Measurements from ENCODE around the gene RNF14.

Gene RNF14

DNA sequence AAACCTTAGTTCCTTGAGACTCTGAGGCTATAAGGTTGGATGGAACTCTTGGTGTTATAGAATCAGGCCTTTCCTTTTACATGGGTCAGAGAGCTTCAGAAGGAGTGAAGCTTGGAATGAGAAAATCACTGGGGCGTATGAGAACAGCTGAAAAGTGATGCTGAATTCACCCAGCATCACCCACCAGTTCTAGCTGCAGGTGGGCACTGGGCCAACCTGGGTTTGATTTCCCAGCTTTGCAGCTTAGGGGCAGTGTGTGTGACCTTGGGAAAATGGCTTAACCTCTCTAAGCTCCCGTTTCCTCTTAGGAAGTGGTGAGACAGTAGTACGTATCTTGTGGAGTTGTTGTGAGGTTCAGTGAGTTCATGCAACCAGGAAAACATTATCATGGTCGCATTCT lies 21.6 kb upstream of the RNF14 start:
- no peak for DNase-seq

DNA sequence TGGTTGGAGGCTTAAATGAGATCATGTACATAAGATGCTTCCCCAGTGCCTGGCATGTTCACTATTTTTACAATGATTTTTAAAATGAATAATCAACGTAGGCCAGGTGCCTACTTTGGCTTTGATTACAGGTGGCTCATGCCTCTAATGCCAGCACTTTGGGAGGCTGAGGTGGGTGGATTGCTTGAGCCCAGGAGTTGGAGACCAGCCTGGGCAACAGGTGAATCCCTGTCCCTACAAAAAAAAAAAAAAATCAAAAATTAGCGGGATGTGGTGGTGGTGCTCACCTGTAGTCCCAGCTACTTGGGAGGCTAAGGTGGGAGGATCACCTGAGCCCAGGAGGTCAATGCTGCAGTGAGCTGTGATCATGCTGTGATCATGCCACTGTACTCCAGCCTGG lies 20.1 kb upstream of the RNF14 start:
- DNase-seq = no peak

- DNase-seq = no peak
Observed at GRCh38 chr5:141949511-141949910, 19.4 kb upstream of the RNF14 start.

- DNase-seq = no peak
Observed at GRCh38 chr5:141950207-141951005, 18.5 kb upstream of the RNF14 start.

DNA sequence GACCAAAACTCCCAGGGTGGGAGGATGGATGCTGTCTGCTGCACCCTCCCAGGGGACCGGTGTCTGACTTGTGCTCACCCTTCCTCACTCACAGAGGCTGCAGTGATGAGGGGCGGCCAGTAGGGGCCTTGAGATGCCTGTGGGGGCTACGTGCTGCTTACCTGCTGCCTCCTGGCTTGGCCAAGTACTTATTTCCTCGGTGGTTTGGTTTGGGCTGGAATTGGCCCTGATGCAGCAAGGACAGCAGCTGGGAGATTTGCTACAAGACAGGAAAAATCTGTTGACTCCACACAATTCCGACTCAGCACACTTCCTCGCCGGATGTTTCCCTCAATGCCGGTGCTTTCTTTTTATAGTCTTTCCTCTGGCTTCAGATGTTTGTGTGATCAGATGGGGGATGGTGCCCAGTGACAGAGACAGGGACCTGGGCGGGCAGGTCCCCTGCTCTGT lies 17.5 kb upstream of the RNF14 start:
- DNase-seq = no peak

DNA sequence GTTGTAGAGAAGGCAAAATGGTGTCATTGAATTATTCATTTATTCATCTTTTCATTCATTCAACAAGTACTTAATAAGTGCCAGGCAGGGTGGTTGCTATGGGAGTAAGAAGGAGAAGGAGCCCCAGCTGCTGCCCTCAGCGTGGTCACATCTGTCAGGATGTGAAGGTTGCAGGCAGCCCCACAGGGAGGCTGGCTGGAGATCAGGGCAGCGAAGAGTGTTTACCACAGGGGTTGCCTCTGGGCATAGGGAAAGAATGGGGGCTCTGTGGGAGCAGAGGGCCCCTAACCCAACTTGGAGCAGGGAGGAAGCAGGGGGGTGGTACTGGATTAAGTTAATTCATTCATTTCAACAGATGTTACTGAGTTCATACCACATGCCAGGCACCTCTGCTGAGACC lies 16.9 kb upstream of the RNF14 start:
- no peak for DNase-seq

- no peak for DNase-seq
Observed at GRCh38 chr5:141954194-141954593, 14.7 kb upstream of the RNF14 start.

- DNase-seq = no peak
Observed at GRCh38 chr5:141957367-141957996, 11.4 kb upstream of the RNF14 start.

DNA sequence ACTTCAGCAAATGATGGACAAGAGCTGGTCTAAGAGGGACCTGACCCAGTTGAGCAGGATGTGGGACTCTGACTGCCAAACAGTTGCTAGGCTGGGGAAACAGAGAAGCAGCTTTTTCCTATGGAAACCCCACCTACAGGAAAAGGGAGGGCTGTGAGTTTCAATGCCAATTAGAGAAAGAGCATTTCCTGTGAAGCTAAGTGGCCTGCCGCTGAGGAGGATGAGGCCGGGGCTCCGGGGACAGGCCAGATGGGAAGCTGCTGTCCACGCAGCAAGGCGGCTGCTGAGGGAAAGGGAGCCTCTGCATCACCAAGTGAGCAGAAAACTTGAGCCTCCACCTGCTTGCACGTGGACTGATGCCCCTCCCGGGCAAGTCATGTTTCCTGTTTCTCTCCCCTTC lies 10.8 kb upstream of the RNF14 start, which contains the start of gene PCDH12:
TSS of gene PCDH12 (minus strand) at position 90 of the 400 bp plus-strand sequence. CDS start 351 bp downstream, outside the sequence.
- DNase-seq = no peak

- DNase-seq = no peak
Observed at GRCh38 chr5:141958546-141959172, 10.2 kb upstream of the RNF14 start.

DNA sequence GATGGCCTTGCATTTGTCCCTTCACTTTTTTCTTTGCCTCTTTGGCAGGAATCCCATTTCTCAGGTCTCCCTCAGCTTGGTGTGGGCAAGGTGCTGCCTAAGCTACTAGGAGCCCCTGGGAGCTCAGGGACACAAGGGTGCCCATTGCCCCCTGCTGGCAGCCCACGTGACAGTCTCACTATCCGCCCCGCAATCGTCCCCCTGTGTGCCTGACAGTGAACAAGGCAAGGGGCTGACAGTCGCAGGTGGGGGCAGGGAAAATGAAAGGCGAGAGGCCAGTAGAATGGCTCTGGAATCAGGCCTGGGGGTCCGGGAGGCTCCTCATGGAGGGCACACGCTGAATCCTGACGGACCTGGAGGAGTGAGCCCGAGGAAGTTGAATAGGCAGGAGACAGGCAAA lies 8.9 kb upstream of the RNF14 start:
- DNase-seq = peak in 2 of 51 donors; percentile 5 to 7

- DNase-seq = peak; percentile 20 to 93 (median 71)
Observed at GRCh38 chr5:141960449-141961323, 8.2 kb upstream of the RNF14 start.

DNA sequence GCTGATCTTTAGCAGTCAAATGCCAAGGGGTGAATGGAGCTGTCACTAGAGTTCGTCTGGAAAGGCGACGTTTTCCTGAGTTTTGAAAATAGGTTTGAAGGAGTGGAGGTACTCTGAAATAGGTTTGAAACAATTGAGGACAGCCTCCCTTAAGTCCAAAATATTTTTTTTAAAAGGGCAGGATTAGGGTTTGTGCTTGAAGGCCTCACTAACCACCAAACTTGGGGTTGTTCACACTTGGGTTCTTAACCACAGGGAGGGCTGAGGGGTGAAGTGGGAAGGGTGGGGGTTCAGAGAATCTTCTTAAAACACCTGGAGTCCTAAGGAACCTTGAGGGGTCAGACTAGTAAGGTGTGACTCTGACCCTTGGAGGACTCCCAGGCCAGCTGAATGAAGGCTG lies 7.4 kb upstream of the RNF14 start:
- DNase-seq = no peak

GRCh38 chr5:141963701-141964100 lies 5.2 kb upstream of the RNF14 start:
- DNase-seq = no peak

DNA sequence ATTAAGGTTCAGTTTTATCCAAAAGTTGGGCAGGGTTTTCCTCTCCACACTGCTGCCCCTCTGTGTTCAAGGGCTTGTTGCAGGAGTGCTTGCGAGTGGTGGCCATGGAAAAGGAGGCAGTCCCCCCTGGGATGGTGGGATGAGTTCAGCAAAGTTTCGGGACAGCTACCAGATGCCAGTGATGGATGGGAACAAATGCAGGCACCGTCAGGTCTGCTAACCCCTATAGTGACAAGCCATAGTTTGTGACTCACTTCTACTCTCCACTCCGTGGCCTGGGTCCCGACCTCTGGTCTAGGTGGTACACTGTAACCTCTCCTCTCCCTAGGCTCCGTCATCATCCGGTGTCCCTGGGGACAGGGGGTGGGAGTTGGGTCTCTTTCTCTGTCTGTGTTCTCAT lies 3.8 kb upstream of the RNF14 start:
- no peak for DNase-seq

DNA sequence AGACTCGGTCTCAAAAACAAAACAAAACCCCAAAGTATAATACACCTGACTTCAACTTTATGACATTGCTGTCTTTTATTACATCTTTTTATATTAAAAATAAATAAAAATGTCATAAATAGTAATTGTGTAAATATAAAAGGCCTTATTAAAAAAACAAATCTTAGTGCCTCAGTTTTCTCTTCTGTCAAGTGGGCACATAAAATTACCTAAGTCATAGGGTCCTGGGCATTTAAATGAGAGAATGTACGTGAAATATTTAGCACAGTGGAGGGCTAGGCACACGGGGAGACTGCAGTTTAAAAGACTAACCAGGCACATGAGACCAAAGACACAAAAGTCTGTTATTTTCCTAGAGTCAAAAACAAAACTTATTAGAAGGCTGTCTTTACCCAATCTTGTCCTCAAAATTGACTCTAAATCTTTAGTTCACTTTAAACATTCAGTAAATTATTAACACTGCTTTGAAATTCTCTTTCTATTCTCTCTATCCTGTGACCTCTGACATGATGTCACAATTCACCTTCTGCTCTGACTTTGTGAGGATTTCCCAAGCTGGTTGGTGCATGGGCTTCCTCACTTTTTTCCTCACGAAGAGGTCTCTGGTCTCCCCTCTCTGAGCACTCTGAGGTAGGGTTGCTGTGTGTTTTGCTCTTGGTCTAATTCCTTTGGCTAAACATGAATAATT lies 2.5 kb upstream of the RNF14 start:
- DNase-seq = no peak

- DNase-seq = no peak
Observed at GRCh38 chr5:141966963-141967333, 2.0 kb upstream of the RNF14 start.

DNA sequence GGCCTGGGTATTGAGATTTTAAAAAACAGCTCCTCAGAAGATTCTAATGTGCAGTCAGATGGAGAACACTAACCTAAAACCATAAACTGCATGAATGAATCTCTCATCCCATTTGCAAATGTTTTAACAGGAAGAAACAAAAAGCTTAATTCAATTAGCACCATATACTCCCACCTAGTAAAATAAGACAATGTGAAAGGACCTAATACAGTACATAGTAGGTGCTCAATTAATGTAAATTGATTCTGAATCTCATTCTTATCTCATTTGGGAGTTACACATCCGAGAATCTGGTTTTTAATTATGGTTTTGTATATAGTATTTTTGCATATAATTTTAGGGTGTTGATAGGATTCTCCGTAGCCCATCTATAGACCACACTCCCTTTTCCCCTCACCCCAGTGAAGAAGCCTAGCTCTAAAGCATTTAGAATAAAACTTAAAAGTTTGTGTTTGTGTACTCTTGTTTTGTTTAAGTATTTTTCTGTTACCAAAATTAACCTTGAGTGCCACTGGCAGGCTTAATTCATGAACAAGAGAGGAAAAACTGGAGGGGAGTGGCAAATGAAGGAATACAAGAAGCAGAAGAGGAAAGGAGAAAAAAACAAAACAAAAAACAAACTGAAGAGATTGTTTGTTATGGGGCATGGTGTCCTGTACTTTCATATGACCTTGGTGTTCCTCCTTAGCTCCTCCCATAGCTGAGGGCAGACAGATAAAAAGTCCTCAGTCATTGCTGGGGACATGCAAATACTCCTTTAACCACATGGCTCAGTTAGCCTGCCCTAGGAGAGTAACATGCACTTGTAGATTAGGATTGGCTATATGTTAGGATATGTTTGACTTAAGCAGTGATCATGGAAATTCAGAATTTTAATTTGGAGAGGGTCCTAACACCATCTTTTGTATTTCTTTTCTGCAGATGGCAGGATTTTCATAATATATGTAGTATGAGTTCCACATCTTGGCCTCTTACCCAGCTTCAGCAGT lies 1.2 kb downstream of the RNF14 start:
- DNase-seq = no peak

GRCh38 chr5:141973871-141974595 lies 5.1 kb downstream of the RNF14 start:
- DNase-seq = no peak

All from hypothalamus (tissue), 51 donors.